ENCODE measurements around the gene GCN1. TPM values are rescaled to one million over a fixed set of nuclear protein-coding genes. Genes with fewer than 3 reads are reported as not detected.

GCN1 gene
- total RNA-seq, 2 donors from 2014 or later: 53.4 to 144 TPM

GRCh38 chr12:120175537-120175936, 19.0 kb downstream of the GCN1 start:
- intact Hi-C loops (cut with DNase I): no loop called here
- TF ChIP-seq, protein P1, sequence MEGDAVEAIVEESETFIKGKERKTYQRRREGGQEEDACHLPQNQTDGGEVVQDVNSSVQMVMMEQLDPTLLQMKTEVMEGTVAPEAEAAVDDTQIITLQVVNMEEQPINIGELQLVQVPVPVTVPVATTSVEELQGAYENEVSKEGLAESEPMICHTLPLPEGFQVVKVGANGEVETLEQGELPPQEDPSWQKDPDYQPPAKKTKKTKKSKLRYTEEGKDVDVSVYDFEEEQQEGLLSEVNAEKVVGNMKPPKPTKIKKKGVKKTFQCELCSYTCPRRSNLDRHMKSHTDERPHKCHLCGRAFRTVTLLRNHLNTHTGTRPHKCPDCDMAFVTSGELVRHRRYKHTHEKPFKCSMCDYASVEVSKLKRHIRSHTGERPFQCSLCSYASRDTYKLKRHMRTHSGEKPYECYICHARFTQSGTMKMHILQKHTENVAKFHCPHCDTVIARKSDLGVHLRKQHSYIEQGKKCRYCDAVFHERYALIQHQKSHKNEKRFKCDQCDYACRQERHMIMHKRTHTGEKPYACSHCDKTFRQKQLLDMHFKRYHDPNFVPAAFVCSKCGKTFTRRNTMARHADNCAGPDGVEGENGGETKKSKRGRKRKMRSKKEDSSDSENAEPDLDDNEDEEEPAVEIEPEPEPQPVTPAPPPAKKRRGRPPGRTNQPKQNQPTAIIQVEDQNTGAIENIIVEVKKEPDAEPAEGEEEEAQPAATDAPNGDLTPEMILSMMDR (IDR thresholded peaks at IDR 0.05): no peak
- H3K9ac ChIP-seq (ENCODE audit: low read depth in 2 of 2, low read length in 2 of 2): no peak overlapping the region
- H3K36me3 ChIP-seq: peaks cover 45% of the 10 kb centered on the region
- H3K27ac ChIP-seq: no peak overlapping the region
- no peaks in the 10 kb centered on the region for H3K4me1 ChIP-seq
- H3K4me3 ChIP-seq: no peak overlapping the region
- no peak for DNase-seq
- H3K27me3 ChIP-seq: no peaks in the 10 kb centered on the region
- no peaks in the 10 kb centered on the region for H3K9me3 ChIP-seq

DNA sequence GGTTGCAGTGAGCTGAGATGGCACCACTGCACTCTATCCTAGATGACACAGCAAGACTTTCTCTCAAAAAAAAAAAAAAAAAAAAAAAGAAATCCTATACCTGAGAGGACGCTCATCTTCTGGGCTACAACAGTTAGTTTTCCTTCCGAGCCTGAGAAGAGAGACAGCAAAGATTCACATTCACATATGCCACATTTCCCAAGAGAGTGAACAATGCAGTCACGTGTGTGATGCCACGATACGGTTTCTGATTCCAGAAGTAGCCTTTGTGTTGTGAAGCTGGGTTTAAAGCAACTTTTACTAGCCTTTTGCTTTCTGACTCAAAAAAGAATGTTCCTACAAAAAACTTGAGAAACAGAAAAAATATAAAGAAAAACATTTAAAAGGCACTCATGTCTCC, 19.5 kb downstream of the GCN1 start:
- TF ChIP-seq, protein P1 (IDR thresholded peaks at IDR 0.05): no peak
- H3K9me3 ChIP-seq: no peaks in the 10 kb centered on the region
- no peaks in the 10 kb centered on the region for H3K4me1 ChIP-seq
- intact Hi-C loops (cut with DNase I): no loop called here
- DNase-seq: no peak
- H3K4me3 ChIP-seq: no peak overlapping the region
- H3K9ac ChIP-seq (ENCODE audit: low read depth in 2 of 2, low read length in 2 of 2): no peak overlapping the region
- no peak overlapping the region for H3K27ac ChIP-seq
- peaks cover 48% of the 10 kb centered on the region for H3K36me3 ChIP-seq
- no peaks in the 10 kb centered on the region for H3K27me3 ChIP-seq

DNA sequence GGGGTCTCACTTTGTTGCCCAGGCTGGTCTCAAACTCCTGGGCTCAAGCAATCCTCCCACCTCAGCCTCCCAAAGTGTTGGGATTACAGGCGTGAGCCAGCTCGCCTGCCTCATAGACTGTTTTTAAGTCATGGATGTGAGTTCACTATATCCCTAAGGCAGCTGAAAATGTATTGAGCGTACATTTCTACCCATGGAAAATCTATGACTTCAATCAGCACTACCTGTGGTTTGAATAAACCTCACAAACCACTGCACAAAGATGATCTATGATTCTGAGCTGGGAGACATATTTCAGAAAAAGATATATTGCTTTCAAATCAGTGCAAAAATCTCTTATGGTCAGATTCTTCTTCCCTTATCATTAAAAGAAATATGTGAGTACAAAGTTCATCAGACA, 22.5 kb downstream of the GCN1 start:
- Histone ChIP-seq H3K36me3 (peaks cover 35% of the 10 kb centered on the region), H3K9ac (ENCODE audit: low read depth in 2 of 2, low read length in 2 of 2) (no peak overlapping the region), H3K27ac (no peak overlapping the region), H3K4me3 (no peak overlapping the region), H3K27me3 (no peaks in the 10 kb centered on the region), H3K4me1 (no peaks in the 10 kb centered on the region), H3K9me3 (no peaks in the 10 kb centered on the region)
- intact Hi-C loops (cut with DNase I): no loop called here
- no peak for DNase-seq
- TF ChIP-seq, protein P1 (IDR thresholded peaks at IDR 0.05): no peak

DNA sequence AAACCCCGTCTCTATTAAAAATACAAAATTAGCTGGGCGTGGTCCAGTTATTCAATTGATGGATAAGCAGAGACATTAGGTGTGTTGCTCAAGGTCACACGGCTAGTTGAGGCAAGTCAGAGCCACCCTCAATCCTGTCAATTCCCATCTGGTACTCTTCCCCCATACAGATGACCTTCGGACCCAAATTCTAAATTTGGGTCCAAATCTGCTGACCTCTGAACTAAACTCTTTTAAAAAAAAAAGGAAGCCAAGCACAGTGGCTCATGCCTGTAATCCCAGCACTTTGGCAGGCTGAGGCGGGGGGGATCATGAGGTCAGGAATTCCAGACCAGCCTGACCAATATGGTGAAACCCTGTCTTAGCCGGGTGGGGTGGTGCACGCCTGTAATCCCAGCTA, 23.9 kb downstream of the GCN1 start:
- TF ChIP-seq, protein P1 (IDR thresholded peaks at IDR 0.05): no peak
- no peaks in the 10 kb centered on the region for H3K9me3 ChIP-seq
- no peak overlapping the region for H3K4me3 ChIP-seq
- H3K4me1 ChIP-seq: no peaks in the 10 kb centered on the region
- intact Hi-C loops (cut with DNase I): no loop called here
- H3K36me3 ChIP-seq: peaks cover 23% of the 10 kb centered on the region
- DNase-seq: no peak
- no peak overlapping the region for H3K9ac ChIP-seq (ENCODE audit: low read depth in 2 of 2, low read length in 2 of 2)
- no peak overlapping the region for H3K27ac ChIP-seq
- H3K27me3 ChIP-seq: no peaks in the 10 kb centered on the region

- H3K9me3 ChIP-seq: no peaks in the 10 kb centered on the region
- H3K9ac ChIP-seq (ENCODE audit: low read depth in 2 of 2, low read length in 2 of 2): no peak overlapping the region
- no peak for DNase-seq
- H3K27me3 ChIP-seq: no peaks in the 10 kb centered on the region
- H3K36me3 ChIP-seq: peaks cover 23% of the 10 kb centered on the region
- H3K4me3 ChIP-seq: no peak overlapping the region
- TF ChIP-seq, protein P1 (IDR thresholded peaks at IDR 0.05): no peak
- intact Hi-C loops (cut with DNase I): no loop called here
- H3K27ac ChIP-seq: no peak overlapping the region
- H3K4me1 ChIP-seq: no peaks in the 10 kb centered on the region
These were observed 24.6 kb downstream of the GCN1 start for GRCh38 chr12:120169946-120170345.

DNA sequence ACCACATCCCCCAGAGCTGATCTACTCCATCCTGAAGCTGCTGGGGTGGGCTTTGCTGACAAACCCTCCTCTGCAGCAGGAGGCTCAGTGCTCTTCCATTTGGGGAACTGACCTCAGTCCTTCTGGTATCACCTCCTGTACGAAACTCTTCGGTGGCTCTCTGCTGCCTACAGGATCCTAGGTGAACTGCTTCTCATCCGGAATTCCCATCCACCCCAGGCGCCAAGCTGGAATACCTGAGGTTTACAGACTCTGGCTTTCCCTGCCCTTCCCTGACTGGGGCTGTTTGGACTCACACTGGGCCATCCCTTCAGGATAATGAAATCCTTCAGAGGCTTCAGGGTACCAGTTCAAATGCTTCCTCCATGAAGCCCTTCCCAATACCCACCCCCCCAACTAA, 26.2 kb downstream of the GCN1 start:
- Histone ChIP-seq H3K4me1 (no peaks in the 10 kb centered on the region), H3K9ac (ENCODE audit: low read depth in 2 of 2, low read length in 2 of 2) (no peak overlapping the region), H3K36me3 (peaks cover 19% of the 10 kb centered on the region), H3K27me3 (no peaks in the 10 kb centered on the region), H3K9me3 (no peaks in the 10 kb centered on the region), H3K4me3 (no peak overlapping the region), H3K27ac (no peak overlapping the region)
- TF ChIP-seq, protein P1 (IDR thresholded peaks at IDR 0.05): no peak
- no peak for DNase-seq
- intact Hi-C loops (cut with DNase I): no loop called here

All from colonic mucosa (tissue), 4 donors.